Astrocyte (in vitro differentiated cells and primary cell): ENCODE measurements around the gene DNAH1.

Experiments used
- CTCF ChIP-seq: IDR thresholded peaks from 2 replicates; pipeline ENCODE4 v1.5.1; 2011; ENCODE audit warnings: low read depth, mild to moderate bottlenecking, inconsistent platforms, low read length, moderate library complexity; ENCODE audit not compliant: insufficient read depth
- EZH2 ChIP-seq: IDR thresholded peaks from 2 replicates; pipeline ENCODE4 v1.6.1; 2012; ENCODE audit warnings: mild to moderate bottlenecking, low read length, inconsistent platforms; ENCODE audit not compliant: insufficient read depth

- TF ChIP-seq CTCF (no peak), EZH2 (no peak)
These were observed 125.7 kb downstream of the DNAH1 start for GRCh38 chr3:52441772-52442332.
